ENCODE measurements around the gene SNAP91. TPM values are rescaled to one million over a fixed set of nuclear protein-coding genes. Genes with fewer than 3 reads are reported as not detected.

SNAP91 gene
- total and polyA plus RNA-seq, 3 donors from 2014 or later: 13.3 to 37.5 (median 32.9) TPM

- no peaks in the 10 kb centered on the region for H3K36me3 ChIP-seq (ENCODE audit: low read depth, missing control alignments)
- H3K9me3 ChIP-seq: no peaks in the 10 kb centered on the region
- H3K27me3 ChIP-seq: no peaks in the 10 kb centered on the region
- H3K4me1 ChIP-seq: no peaks in the 10 kb centered on the region
- 86 to 97% methylated on average over 1 of the region's 1 CpG for WGBS, 2 donors
- no peak overlapping the region for H3K4me3 ChIP-seq
- H3K27ac ChIP-seq: no peak overlapping the region
- no peak for DNase-seq
- intact Hi-C loops (cut with DNase I; ENCODE audit: low total_unique reads): no loop called here
- TF ChIP-seq POLR2A (IDR thresholded peaks at IDR 0.05) (no peak), CTCF (IDR thresholded peaks at IDR 0.05) (no peak)
These were observed 108.4 kb downstream of the SNAP91 start for GRCh38 chr6:83600459-83600858.

GRCh38 chr6:83597511-83597910 is 111.4 kb downstream of the SNAP91 start:
- DNase-seq: no peak
- no peaks in the 10 kb centered on the region for H3K36me3 ChIP-seq (ENCODE audit: low read depth, missing control alignments)

GRCh38 chr6:83597051-83597450 is 111.8 kb downstream of the SNAP91 start:
- no peak for DNase-seq
- TF ChIP-seq POLR2A (IDR thresholded peaks at IDR 0.05) (no peak), CTCF (IDR thresholded peaks at IDR 0.05) (no peak)
- H3K4me3 ChIP-seq: no peak overlapping the region
- H3K27me3 ChIP-seq: no peaks in the 10 kb centered on the region
- no peaks in the 10 kb centered on the region for H3K4me1 ChIP-seq
- intact Hi-C loops (cut with DNase I; ENCODE audit: low total_unique reads): no loop called here
- H3K27ac ChIP-seq: no peak overlapping the region
- WGBS, 2 donors: 39 to 54% methylated on average over 1 of the region's 1 CpG
- H3K9me3 ChIP-seq: no peaks in the 10 kb centered on the region
- H3K36me3 ChIP-seq (ENCODE audit: low read depth, missing control alignments): no peaks in the 10 kb centered on the region

More at GRCh38 chr6:83597511-83597910, 111.4 kb downstream of the SNAP91 start:
- Histone ChIP-seq H3K4me3 (no peak overlapping the region), H3K4me1 (no peaks in the 10 kb centered on the region), H3K27me3 (no peaks in the 10 kb centered on the region), H3K9me3 (no peaks in the 10 kb centered on the region), H3K27ac (no peak overlapping the region)
- no peak for TF ChIP-seq POLR2A (IDR thresholded peaks at IDR 0.05)
- TF ChIP-seq CTCF (IDR thresholded peaks at IDR 0.05): no peak
- WGBS, 2 donors: 81 to 94% methylated on average over 1 of the region's 1 CpG
- intact Hi-C loops (cut with DNase I; ENCODE audit: low total_unique reads): no loop called here

- intact Hi-C loops (cut with DNase I; ENCODE audit: low total_unique reads): no loop called here
- Histone ChIP-seq H3K27ac (no peak overlapping the region), H3K27me3 (no peaks in the 10 kb centered on the region), H3K9me3 (no peaks in the 10 kb centered on the region), H3K4me3 (no peak overlapping the region), H3K4me1 (no peaks in the 10 kb centered on the region), H3K36me3 (ENCODE audit: low read depth, missing control alignments) (no peaks in the 10 kb centered on the region)
- TF ChIP-seq CTCF (IDR thresholded peaks at IDR 0.05): no peak
- TF ChIP-seq POLR2A (IDR thresholded peaks at IDR 0.05): no peak
- DNase-seq: no peak
These were observed 114.0 kb downstream of the SNAP91 start for GRCh38 chr6:83594941-83595340.

- no peaks in the 10 kb centered on the region for H3K27me3 ChIP-seq
- WGBS, 2 donors: 91 to 93% methylated on average over 9 of the region's 9 CpGs
- intact Hi-C loops (cut with DNase I; ENCODE audit: low total_unique reads): no loop called here
- H3K4me3 ChIP-seq: no peak overlapping the region
- DNase-seq: no peak
- H3K4me1 ChIP-seq: no peaks in the 10 kb centered on the region
- no peaks in the 10 kb centered on the region for H3K36me3 ChIP-seq (ENCODE audit: low read depth, missing control alignments)
- H3K9me3 ChIP-seq: no peaks in the 10 kb centered on the region
- TF ChIP-seq CTCF (IDR thresholded peaks at IDR 0.05): no peak
- no peak for TF ChIP-seq POLR2A (IDR thresholded peaks at IDR 0.05)
- H3K27ac ChIP-seq: no peak overlapping the region
These were observed 115.5 kb downstream of the SNAP91 start for GRCh38 chr6:83593395-83593785.

Data from testis (tissue), 3 donors.